NOMO-1 treated with DMSO at 0.1 percent for 48 hours (cell line): Measurements from ENCODE around the gene BAIAP2L1.
"Not testable (repeated sequence)": the region's sequence is repeated elsewhere in the genome, so short reads cannot be mapped to it uniquely, and the experiment has no call there.

ENCODE experiments used
- DNase-seq: peaks from one replicate; lab custom pipeline; 2025; ENCODE audit not compliant: unreplicated experiment; lab: John Stamatoyannopoulos, UW

The BAIAP2L1 gene

GRCh38 chr7:98323597-98324322 lies 77.1 kb downstream of the BAIAP2L1 start:
- no peak for DNase-seq

- no peak for DNase-seq
These were observed 78.3 kb downstream of the BAIAP2L1 start for GRCh38 chr7:98322331-98323270.

- DNase-seq: no peak
These were observed 79.6 kb downstream of the BAIAP2L1 start for GRCh38 chr7:98321301-98321700.

GRCh38 chr7:98319176-98319575 lies 81.7 kb downstream of the BAIAP2L1 start:
- no peak for DNase-seq

- DNase-seq: no peak
These were observed 83.4 kb downstream of the BAIAP2L1 start for GRCh38 chr7:98317366-98318040.

GRCh38 chr7:98315994-98316527 lies 84.8 kb downstream of the BAIAP2L1 start:
- not testable (repeated sequence) for DNase-seq

GRCh38 chr7:98315318-98315993 lies 85.4 kb downstream of the BAIAP2L1 start:
- no peak for DNase-seq

- DNase-seq: no peak
These were observed 86.4 kb downstream of the BAIAP2L1 start for GRCh38 chr7:98314469-98314868.

- DNase-seq: no peak
These were observed 88.7 kb downstream of the BAIAP2L1 start for GRCh38 chr7:98312201-98312600.

GRCh38 chr7:98309566-98309965 lies 91.3 kb downstream of the BAIAP2L1 start:
- DNase-seq: no peak

- DNase-seq: no peak
These were observed 92.9 kb downstream of the BAIAP2L1 start for GRCh38 chr7:98307971-98308466.

GRCh38 chr7:98305951-98306535 lies 94.8 kb downstream of the BAIAP2L1 start:
- DNase-seq: no peak

GRCh38 chr7:98303906-98304305 lies 97.0 kb downstream of the BAIAP2L1 start:
- DNase-seq: no peak

GRCh38 chr7:98303176-98303865 lies 97.6 kb downstream of the BAIAP2L1 start:
- no peak for DNase-seq

- DNase-seq: no peak
These were observed 99.0 kb downstream of the BAIAP2L1 start for GRCh38 chr7:98301693-98302470.

GRCh38 chr7:98300595-98301372 lies 100.1 kb downstream of the BAIAP2L1 start:
- no peak for DNase-seq

- DNase-seq: no peak
These were observed 103.1 kb downstream of the BAIAP2L1 start for GRCh38 chr7:98297626-98298286.
